GM19452 (cell line): ENCODE results near the gene FAH.

Experiments used
- ATAC-seq: cut with Tn5 transposase; IDR thresholded peaks from one replicate; pipeline ENCODE4 v1.9.1; 2021; ENCODE audit not compliant: unreplicated experiment

The FAH gene

GRCh38 chr15:80194186-80194585 lies 41.4 kb downstream of the FAH start:
- no peak for ATAC-seq

GRCh38 chr15:80194914-80195313 lies 42.1 kb downstream of the FAH start:
- no peak for ATAC-seq

GRCh38 chr15:80199366-80199765 lies 46.6 kb downstream of the FAH start:
- ATAC-seq, result no peak

- no peak for ATAC-seq
Measured at GRCh38 chr15:80199869-80200268, 47.1 kb downstream of the FAH start.

- ATAC-seq, result no peak
Measured at GRCh38 chr15:80201256-80202015, 48.6 kb downstream of the FAH start.

GRCh38 chr15:80202016-80202315 lies 49.2 kb downstream of the FAH start:
- no peak for ATAC-seq

- no peak for ATAC-seq
Measured at GRCh38 chr15:80202641-80203360, 50.0 kb downstream of the FAH start.

GRCh38 chr15:80203361-80203885 lies 50.6 kb downstream of the FAH start:
- ATAC-seq, result no peak

- no peak for ATAC-seq
Measured at GRCh38 chr15:80204231-80204630, 51.4 kb downstream of the FAH start.

- no peak for ATAC-seq
Measured at GRCh38 chr15:80207887-80208286, 55.1 kb downstream of the FAH start.

GRCh38 chr15:80208758-80209734 lies 56.2 kb downstream of the FAH start:
- no peak for ATAC-seq

GRCh38 chr15:80210611-80211573 lies 58.1 kb downstream of the FAH start:
- peak; percentile 64 for ATAC-seq

- no peak for ATAC-seq
Measured at GRCh38 chr15:80211976-80212375, 59.2 kb downstream of the FAH start.

GRCh38 chr15:80214910-80215309 lies 62.1 kb downstream of the FAH start:
- no peak for ATAC-seq

- ATAC-seq, result no peak
Measured at GRCh38 chr15:80216141-80216540, 63.3 kb downstream of the FAH start.

GRCh38 chr15:80216911-80217310 lies 64.1 kb downstream of the FAH start:
- no peak for ATAC-seq

- no peak for ATAC-seq
Measured at GRCh38 chr15:80217327-80217900, 64.6 kb downstream of the FAH start.

- ATAC-seq, result no peak
Measured at GRCh38 chr15:80219955-80220354, 67.2 kb downstream of the FAH start.

GRCh38 chr15:80228959-80229610 lies 76.3 kb downstream of the FAH start:
- ATAC-seq, result no peak
